Neuron (in vitro differentiated cells): ENCODE results near the gene FSTL4.

Experiments used
- H2AFZ ChIP-seq: one replicate; pipeline ENCODE4 v1.6.1; 2013; ENCODE audit warnings: low read depth, mild to moderate bottlenecking, inconsistent platforms, low read length, moderate library complexity
- H3K27me3 ChIP-seq: one replicate; pipeline ENCODE4 v1.6.1; 2013; ENCODE audit warnings: low read length; ENCODE audit not compliant: insufficient read depth
- H3K36me3 ChIP-seq: one replicate; pipeline ENCODE4 v1.6.1; 2013; ENCODE audit warnings: low read length; ENCODE audit not compliant: insufficient read depth
- H3K4me1 ChIP-seq: one replicate; pipeline ENCODE4 v1.6.1; 2013; ENCODE audit warnings: low read length; ENCODE audit not compliant: insufficient read depth
- H3K4me3 ChIP-seq: 2 replicates; pipeline ENCODE4 v1.5.1; 2013; ENCODE audit warnings: mild to moderate bottlenecking, low read length, moderate library complexity
- H3K9me3 ChIP-seq: one replicate; pipeline ENCODE4 v1.6.1; 2013; ENCODE audit warnings: low read length

Gene FSTL4

GRCh38 chr5:133387621-133388020 is 224.7 kb downstream of the FSTL4 start:
- H3K9me3 ChIP-seq, result no peaks in the 10 kb centered on the region
- H3K4me3 ChIP-seq, result no peak overlapping the region
- no peak overlapping the region for H2AFZ ChIP-seq
- H3K36me3 ChIP-seq, result no peaks in the 10 kb centered on the region
- no peaks in the 10 kb centered on the region for H3K4me1 ChIP-seq
- H3K27me3 ChIP-seq, result no peaks in the 10 kb centered on the region

GRCh38 chr5:133387091-133387490 is 225.2 kb downstream of the FSTL4 start:
- H3K36me3 ChIP-seq, result no peaks in the 10 kb centered on the region
- no peak overlapping the region for H2AFZ ChIP-seq
- no peaks in the 10 kb centered on the region for H3K27me3 ChIP-seq
- H3K4me3 ChIP-seq, result no peak overlapping the region
- no peaks in the 10 kb centered on the region for H3K9me3 ChIP-seq
- no peaks in the 10 kb centered on the region for H3K4me1 ChIP-seq

GRCh38 chr5:133386662-133387061 is 225.7 kb downstream of the FSTL4 start:
- Histone ChIP-seq H3K4me3 (no peak overlapping the region), H3K4me1 (no peaks in the 10 kb centered on the region), H3K27me3 (no peaks in the 10 kb centered on the region), H3K36me3 (no peaks in the 10 kb centered on the region), H3K9me3 (no peaks in the 10 kb centered on the region), H2AFZ (no peak overlapping the region)

- H3K4me3 ChIP-seq, result no peak overlapping the region
- H3K9me3 ChIP-seq, result no peaks in the 10 kb centered on the region
- H3K27me3 ChIP-seq, result no peaks in the 10 kb centered on the region
- no peak overlapping the region for H2AFZ ChIP-seq
- H3K36me3 ChIP-seq, result no peaks in the 10 kb centered on the region
- no peaks in the 10 kb centered on the region for H3K4me1 ChIP-seq
These were observed 227.0 kb downstream of the FSTL4 start for GRCh38 chr5:133385346-133385745.

- no peaks in the 10 kb centered on the region for H3K27me3 ChIP-seq
- H3K9me3 ChIP-seq, result no peaks in the 10 kb centered on the region
- H3K4me3 ChIP-seq, result no peak overlapping the region
- no peaks in the 10 kb centered on the region for H3K4me1 ChIP-seq
- no peak overlapping the region for H2AFZ ChIP-seq
- H3K36me3 ChIP-seq, result no peaks in the 10 kb centered on the region
These were observed 227.4 kb downstream of the FSTL4 start for GRCh38 chr5:133384903-133385302.

- Histone ChIP-seq H3K36me3 (no peaks in the 10 kb centered on the region), H3K4me1 (no peaks in the 10 kb centered on the region), H3K4me3 (no peak overlapping the region), H3K27me3 (no peaks in the 10 kb centered on the region), H3K9me3 (no peaks in the 10 kb centered on the region), H2AFZ (no peak overlapping the region)
These were observed 228.1 kb downstream of the FSTL4 start for GRCh38 chr5:133384120-133384855.

GRCh38 chr5:133383580-133383939 is 228.8 kb downstream of the FSTL4 start:
- Histone ChIP-seq H3K4me3 (no peak overlapping the region), H3K9me3 (no peaks in the 10 kb centered on the region), H3K27me3 (no peaks in the 10 kb centered on the region), H2AFZ (no peak overlapping the region), H3K4me1 (no peaks in the 10 kb centered on the region), H3K36me3 (no peaks in the 10 kb centered on the region)

GRCh38 chr5:133382661-133383579 is 229.4 kb downstream of the FSTL4 start:
- no peaks in the 10 kb centered on the region for H3K27me3 ChIP-seq
- no peak overlapping the region for H3K4me3 ChIP-seq
- no peak overlapping the region for H2AFZ ChIP-seq
- no peaks in the 10 kb centered on the region for H3K9me3 ChIP-seq
- no peaks in the 10 kb centered on the region for H3K36me3 ChIP-seq
- H3K4me1 ChIP-seq, result no peaks in the 10 kb centered on the region

- H3K9me3 ChIP-seq, result no peaks in the 10 kb centered on the region
- H3K27me3 ChIP-seq, result no peaks in the 10 kb centered on the region
- H3K36me3 ChIP-seq, result no peaks in the 10 kb centered on the region
- H3K4me3 ChIP-seq, result no peak overlapping the region
- no peaks in the 10 kb centered on the region for H3K4me1 ChIP-seq
- H2AFZ ChIP-seq, result no peak overlapping the region
These were observed 230.6 kb downstream of the FSTL4 start for GRCh38 chr5:133381571-133382365.

- no peaks in the 10 kb centered on the region for H3K9me3 ChIP-seq
- H3K27me3 ChIP-seq, result no peaks in the 10 kb centered on the region
- no peaks in the 10 kb centered on the region for H3K4me1 ChIP-seq
- no peak overlapping the region for H3K4me3 ChIP-seq
- no peak overlapping the region for H2AFZ ChIP-seq
- H3K36me3 ChIP-seq, result no peaks in the 10 kb centered on the region
These were observed 231.3 kb downstream of the FSTL4 start for GRCh38 chr5:133381041-133381440.

- no peaks in the 10 kb centered on the region for H3K27me3 ChIP-seq
- H3K4me1 ChIP-seq, result no peaks in the 10 kb centered on the region
- H3K4me3 ChIP-seq, result no peak overlapping the region
- no peaks in the 10 kb centered on the region for H3K9me3 ChIP-seq
- no peak overlapping the region for H2AFZ ChIP-seq
- H3K36me3 ChIP-seq, result no peaks in the 10 kb centered on the region
These were observed 234.6 kb downstream of the FSTL4 start for GRCh38 chr5:133377736-133378135.

GRCh38 chr5:133376986-133377385 is 235.4 kb downstream of the FSTL4 start:
- Histone ChIP-seq H3K36me3 (no peaks in the 10 kb centered on the region), H2AFZ (no peak overlapping the region), H3K4me1 (no peaks in the 10 kb centered on the region), H3K27me3 (no peaks in the 10 kb centered on the region), H3K9me3 (no peaks in the 10 kb centered on the region), H3K4me3 (no peak overlapping the region)
